ENCODE results near the gene ARRB1. TPM values are rescaled to one million over a fixed set of nuclear protein-coding genes. Genes with fewer than 3 reads are reported as not detected.

The ARRB1 gene
- total and polyA plus RNA-seq, 2 of the 13 experiments (the other 11 are each of a cell fraction or from before 2014, with no cell fraction given): 22.5 to 35.7 TPM

GRCh38 chr11:75399344-75400145 is 48.1 kb upstream of the ARRB1 start, which contains the start of gene RPS3 (continued):
- TF ChIP-seq, protein P1, sequence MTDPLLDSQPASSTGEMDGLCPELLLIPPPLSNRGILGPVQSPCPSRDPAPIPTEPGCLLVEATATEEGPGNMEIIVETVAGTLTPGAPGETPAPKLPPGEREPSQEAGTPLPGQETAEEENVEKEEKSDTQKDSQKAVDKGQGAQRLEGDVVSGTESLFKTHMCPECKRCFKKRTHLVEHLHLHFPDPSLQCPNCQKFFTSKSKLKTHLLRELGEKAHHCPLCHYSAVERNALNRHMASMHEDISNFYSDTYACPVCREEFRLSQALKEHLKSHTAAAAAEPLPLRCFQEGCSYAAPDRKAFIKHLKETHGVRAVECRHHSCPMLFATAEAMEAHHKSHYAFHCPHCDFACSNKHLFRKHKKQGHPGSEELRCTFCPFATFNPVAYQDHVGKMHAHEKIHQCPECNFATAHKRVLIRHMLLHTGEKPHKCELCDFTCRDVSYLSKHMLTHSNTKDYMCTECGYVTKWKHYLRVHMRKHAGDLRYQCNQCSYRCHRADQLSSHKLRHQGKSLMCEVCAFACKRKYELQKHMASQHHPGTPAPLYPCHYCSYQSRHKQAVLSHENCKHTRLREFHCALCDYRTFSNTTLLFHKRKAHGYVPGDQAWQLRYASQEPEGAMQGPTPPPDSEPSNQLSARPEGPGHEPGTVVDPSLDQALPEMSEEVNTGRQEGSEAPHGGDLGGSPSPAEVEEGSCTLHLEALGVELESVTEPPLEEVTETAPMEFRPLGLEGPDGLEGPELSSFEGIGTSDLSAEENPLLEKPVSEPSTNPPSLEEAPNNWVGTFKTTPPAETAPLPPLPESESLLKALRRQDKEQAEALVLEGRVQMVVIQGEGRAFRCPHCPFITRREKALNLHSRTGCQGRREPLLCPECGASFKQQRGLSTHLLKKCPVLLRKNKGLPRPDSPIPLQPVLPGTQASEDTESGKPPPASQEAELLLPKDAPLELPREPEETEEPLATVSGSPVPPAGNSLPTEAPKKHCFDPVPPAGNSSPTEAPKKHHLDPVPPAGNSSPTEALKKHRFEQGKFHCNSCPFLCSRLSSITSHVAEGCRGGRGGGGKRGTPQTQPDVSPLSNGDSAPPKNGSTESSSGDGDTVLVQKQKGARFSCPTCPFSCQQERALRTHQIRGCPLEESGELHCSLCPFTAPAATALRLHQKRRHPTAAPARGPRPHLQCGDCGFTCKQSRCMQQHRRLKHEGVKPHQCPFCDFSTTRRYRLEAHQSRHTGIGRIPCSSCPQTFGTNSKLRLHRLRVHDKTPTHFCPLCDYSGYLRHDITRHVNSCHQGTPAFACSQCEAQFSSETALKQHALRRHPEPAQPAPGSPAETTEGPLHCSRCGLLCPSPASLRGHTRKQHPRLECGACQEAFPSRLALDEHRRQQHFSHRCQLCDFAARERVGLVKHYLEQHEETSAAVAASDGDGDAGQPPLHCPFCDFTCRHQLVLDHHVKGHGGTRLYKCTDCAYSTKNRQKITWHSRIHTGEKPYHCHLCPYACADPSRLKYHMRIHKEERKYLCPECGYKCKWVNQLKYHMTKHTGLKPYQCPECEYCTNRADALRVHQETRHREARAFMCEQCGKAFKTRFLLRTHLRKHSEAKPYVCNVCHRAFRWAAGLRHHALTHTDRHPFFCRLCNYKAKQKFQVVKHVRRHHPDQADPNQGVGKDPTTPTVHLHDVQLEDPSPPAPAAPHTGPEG (CRISPR knock-in tag; IDR thresholded peaks at IDR 0.05): peak; percentile 84
- peak; percentile 55; the same call in 1 of the 3 replicates for TF ChIP-seq MXI1 (IDR thresholded peaks at IDR 0.05; ENCODE audit: borderline replicate concordance, low read depth, low read length)
- TF ChIP-seq, protein P2, sequence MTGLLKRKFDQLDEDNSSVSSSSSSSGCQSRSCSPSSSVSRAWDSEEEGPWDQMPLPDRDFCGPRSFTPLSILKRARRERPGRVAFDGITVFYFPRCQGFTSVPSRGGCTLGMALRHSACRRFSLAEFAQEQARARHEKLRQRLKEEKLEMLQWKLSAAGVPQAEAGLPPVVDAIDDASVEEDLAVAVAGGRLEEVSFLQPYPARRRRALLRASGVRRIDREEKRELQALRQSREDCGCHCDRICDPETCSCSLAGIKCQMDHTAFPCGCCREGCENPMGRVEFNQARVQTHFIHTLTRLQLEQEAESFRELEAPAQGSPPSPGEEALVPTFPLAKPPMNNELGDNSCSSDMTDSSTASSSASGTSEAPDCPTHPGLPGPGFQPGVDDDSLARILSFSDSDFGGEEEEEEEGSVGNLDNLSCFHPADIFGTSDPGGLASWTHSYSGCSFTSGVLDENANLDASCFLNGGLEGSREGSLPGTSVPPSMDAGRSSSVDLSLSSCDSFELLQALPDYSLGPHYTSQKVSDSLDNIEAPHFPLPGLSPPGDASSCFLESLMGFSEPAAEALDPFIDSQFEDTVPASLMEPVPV (CRISPR knock-in tag; IDR thresholded peaks at IDR 0.05): peak; percentile 95
- TF ChIP-seq, protein P3, sequence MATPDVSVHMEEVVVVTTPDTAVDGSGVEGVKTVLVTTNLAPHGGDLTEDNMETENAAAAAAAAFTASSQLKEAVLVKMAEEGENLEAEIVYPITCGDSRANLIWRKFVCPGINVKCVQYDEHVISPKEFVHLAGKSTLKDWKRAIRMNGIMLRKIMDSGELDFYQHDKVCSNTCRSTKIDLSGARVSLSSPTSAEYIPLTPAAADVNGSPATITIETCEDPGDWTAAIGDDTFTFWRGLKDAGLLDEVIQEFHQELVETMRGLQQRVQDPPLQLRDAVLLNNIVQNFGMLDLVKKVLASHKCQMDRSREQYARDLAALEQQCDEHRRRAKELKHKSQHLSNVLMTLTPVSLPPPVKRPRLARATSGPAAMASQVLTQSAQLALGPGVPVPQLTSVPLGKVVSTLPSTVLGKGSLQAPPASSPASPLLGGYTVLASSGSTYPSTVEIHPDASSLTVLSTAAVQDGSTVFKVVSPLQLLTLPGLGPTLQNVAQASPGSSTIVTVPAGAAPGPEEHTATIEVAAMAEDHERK (CRISPR knock-in tag; IDR thresholded peaks at IDR 0.05; ENCODE audit: low read depth): peak; percentile 100
- TF ChIP-seq, protein P4, sequence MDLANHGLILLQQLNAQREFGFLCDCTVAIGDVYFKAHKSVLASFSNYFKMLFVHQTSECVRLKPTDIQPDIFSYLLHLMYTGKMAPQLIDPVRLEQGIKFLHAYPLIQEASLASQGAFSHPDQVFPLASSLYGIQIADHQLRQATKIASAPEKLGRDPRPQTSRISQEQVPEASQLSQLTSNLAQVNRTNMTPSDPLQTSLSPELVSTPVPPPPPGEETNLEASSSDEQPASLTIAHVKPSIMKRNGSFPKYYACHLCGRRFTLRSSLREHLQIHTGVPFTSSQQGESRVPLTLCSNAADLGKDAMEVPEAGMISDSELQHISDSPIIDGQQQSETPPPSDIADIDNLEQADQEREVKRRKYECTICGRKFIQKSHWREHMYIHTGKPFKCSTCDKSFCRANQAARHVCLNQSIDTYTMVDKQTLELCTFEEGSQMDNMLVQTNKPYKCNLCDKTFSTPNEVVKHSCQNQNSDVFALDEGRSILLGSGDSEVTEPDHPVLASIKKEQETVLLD (CRISPR knock-in tag; IDR thresholded peaks at IDR 0.05; ENCODE audit: low read depth): no peak; the same call in 1 of the 2 replicates
- no peak for TF ChIP-seq ZFP36L2 (CRISPR knock-in tag; IDR thresholded peaks at IDR 0.05)
- no peak for TF ChIP-seq SMARCE1 (IDR thresholded peaks at IDR 0.05; ENCODE audit: borderline replicate concordance)
- TF ChIP-seq, protein P5, sequence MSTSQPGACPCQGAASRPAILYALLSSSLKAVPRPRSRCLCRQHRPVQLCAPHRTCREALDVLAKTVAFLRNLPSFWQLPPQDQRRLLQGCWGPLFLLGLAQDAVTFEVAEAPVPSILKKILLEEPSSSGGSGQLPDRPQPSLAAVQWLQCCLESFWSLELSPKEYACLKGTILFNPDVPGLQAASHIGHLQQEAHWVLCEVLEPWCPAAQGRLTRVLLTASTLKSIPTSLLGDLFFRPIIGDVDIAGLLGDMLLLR (CRISPR knock-in tag; IDR thresholded peaks at IDR 0.05): peak; percentile 88
- TF ChIP-seq SYNCRIP (IDR thresholded peaks at IDR 0.05; ENCODE audit: insufficient read depth, low read depth, low read length): no peak
- peak; percentile 87 for TF ChIP-seq ZNF616 (CRISPR knock-in tag; IDR thresholded peaks at IDR 0.05; ENCODE audit: low read depth)
- TF ChIP-seq ZNF615 (CRISPR knock-in tag; IDR thresholded peaks at IDR 0.05; ENCODE audit: borderline replicate concordance): 0 out of 2 replicates have a peak, but pooled peaks have one; percentile 6
- TF ChIP-seq ZBTB3 (CRISPR knock-in tag; IDR thresholded peaks at IDR 0.05; ENCODE audit: borderline replicate concordance, low read depth): 0 out of 2 replicates have a peak, but pooled peaks have one; percentile 59
- peak; percentile 85 for TF ChIP-seq MEIS2 (CRISPR knock-in tag; IDR thresholded peaks at IDR 0.05)
- TF ChIP-seq HNF4G (IDR thresholded peaks at IDR 0.05; ENCODE audit: borderline replicate concordance, low read depth, low read length): no peak
- TF ChIP-seq HNF4G (CRISPR knock-in tag; IDR thresholded peaks at IDR 0.05; ENCODE audit: borderline replicate concordance, low read depth): peak; percentile 73; the same call in 1 of the 2 replicates
